DMS153 (cell line): Measurements from ENCODE around the gene DNAL1.

ENCODE experiments used
- DNase-seq: peaks from one replicate; lab custom pipeline; 2025; lab: John Stamatoyannopoulos, UW

The DNAL1 gene

GRCh38 chr14:73724696-73725095, 79.9 kb downstream of the DNAL1 start:
- no peak for DNase-seq

DNA sequence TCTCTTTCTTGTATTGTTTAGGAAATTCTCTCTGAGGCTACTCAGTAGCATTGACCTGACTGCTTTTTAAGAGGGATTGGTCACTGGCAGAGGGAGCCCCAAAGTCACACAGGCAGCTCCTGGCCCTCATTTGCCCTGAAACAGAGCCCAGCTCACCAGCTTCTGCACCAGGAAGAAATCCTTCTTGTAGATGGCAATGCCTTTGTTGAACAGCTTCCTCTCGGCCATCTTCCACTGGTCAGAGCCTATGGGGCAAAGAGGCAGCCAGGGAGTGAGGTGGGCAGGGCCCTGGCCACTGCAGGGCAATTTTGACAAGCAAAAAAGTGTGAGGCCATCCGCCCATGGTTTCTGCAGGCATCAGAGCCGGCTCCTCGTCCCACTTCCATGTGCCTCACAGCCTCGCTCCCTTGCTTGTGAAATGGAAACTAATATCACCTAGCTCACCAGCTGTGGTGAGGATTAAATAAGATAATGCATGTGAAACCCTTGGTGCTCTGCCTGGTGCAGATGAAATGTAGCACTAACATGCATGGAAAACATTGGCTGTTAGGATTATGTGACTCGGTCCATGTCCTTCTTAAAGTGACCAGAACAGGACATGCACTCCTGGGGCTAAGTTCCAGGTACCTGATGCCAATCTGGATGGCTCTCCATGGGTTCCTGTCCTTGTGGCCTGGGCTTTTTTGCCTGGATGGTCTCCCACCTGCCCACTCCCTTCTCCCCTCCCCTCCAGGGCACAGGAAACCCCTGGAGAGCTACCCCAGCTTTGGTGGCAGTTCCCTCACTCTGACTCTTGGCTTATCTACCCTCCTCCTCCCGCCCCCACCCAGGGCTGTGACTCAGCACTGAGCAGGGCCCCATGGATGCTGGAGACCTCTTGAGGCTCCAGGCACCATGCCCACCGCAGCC, 80.6 kb downstream of the DNAL1 start:
- no peak for DNase-seq

GRCh38 chr14:73726025-73726961, 81.5 kb downstream of the DNAL1 start:
- no peak for DNase-seq

DNA sequence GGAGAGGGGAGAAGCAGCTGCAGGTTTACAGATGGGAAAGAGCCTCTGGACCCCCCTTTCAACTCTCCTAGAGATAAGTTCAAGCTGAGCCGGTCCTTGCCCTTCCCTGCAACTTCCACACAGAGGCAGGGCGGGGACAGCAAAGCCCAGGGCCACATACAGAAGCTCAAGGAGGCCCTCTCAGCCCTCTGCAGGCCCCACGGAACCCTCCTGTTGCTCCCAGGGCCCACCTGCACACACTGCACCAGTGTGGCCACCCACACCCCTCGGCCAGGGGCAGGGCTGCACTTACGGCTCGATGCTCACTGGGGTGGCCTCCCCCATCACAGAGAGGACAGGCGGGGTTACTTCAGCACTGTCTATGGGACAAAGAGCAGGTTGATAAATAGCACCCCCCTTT, 82.4 kb downstream of the DNAL1 start:
- DNase-seq = no peak

GRCh38 chr14:73728717-73729330, 84.0 kb downstream of the DNAL1 start:
- peak; percentile 57 for DNase-seq

GRCh38 chr14:73729556-73730265, 84.9 kb downstream of the DNAL1 start:
- no peak for DNase-seq

- no peak for DNase-seq
These were observed 86.3 kb downstream of the DNAL1 start for GRCh38 chr14:73731111-73731510.

- no peak for DNase-seq
These were observed 87.2 kb downstream of the DNAL1 start for GRCh38 chr14:73732006-73732405.

DNA sequence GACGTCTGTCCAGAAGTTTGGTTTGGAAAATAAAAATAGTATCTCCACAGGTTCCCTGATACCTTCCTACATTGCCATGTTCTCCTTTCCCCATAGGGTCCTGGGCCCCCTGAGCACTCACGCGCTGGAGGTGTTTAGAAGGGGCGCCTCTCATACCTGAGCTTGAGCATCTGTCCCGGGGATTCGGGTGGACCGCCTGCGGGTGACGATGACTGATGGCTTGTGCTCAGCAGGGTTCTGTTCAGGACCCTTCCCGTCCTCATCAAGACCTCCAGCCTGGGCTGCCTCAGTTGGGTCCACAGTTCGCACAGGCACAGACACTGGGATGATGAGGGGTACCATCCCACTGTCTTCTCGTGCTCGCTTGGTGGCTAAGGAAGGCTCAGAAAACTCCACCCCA, 92.1 kb downstream of the DNAL1 start:
- DNase-seq = no peak

- DNase-seq = no peak
These were observed 93.9 kb downstream of the DNAL1 start for GRCh38 chr14:73738518-73739173.

DNA sequence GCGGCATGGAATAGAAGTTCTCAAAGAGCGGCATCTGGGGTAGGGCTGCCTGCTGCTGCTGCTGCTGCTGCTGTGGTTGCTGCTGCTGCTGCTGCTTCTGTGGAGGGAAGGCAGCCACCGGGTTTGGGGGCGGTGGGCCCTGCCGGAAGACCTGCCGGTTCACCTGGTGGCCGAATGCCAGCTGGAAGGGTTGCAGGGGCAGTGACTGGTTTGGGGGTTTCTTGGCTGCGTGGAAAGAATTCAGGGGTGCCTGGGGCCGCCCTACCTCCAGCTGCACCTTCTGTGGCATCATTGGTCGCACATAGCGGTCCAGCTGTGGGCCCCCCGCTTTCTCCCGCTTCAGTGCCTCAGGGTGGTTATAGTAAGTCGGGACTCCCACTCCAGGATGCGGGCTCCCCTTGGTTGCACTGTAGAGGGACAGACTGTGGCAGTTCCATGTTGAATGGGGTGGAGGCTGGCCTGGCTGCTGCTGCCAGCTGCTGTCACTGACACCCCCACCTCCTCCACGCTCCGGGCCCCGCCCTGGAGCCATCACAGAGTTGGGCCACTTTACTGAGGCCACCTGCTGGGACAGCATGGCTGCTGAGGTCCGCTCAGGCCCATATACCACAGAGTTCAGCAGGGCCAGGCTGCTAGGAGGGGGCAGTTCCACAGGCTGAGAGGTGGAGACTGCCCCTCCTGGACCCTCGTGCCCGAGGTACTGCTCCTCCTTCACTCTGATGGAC, 94.5 kb downstream of the DNAL1 start:
- DNase-seq = no peak

DNA sequence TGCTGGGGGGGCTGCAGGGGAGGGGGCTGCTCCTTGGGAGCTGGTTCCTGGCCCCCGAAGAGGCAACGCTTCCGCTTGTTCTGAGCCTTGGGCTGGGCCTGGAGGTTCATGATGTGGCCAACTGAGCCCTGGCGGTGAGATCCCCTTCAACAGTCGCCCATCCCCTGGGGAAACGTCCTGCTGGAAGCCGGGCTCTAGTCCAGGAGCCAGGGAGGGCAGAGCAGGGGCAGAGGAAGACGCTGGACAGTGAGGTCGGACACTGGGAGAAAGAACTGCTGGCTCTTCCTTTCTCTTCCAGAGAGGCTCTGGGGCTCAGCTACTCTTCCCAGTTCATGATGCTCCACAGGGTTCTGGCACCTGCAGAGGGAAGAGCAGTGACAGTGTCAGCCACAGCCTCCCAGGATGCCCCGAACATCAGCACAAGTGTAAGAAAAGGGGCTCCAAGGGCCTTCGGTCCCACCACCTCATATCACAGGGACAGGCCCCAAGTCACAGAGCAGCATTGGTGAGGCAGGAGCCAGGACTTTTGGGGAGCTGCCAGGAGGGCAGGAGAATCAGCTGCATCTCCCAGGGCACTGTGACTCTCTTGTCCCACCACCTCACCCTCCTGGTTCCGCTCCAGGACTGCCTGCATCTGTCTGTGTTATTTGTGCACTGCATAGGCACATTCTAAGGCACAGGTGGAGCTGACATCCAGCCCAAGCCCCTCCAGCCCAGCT, 95.3 kb downstream of the DNAL1 start:
- DNase-seq = no peak

DNA sequence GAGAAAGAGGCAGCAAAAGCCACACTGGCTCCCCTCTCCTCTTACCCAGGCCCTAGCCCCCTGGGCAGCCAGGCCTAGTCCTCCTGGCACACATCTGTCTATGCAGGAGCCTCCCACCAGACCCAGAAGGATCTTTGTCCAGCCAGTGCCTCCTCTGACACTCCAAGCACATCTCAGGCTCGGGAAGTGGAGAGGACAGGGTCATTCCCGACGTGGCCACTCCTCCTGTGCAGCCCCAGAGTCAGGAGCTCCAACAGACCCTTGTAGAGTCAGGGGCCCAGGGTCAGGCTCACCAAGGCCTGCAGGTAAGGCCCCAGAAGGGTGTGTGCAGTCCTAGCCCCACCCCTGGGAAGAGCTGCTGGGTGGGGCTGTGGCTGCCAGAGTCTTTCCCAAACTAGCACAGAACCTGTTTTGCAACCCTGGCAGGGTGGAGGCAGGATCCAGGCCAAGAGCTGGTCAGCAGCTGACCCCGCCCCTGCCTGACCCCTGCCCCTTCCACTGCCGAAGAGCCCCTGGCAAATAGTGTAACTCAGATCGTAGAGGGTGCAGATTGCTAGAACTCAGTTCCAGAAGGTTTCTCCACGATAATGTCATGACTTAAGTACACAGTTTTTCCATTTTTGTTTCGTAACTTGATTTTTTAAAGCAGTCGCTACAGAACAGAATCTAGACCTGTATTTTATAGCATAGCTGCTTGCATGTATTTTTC, 96.0 kb downstream of the DNAL1 start:
- DNase-seq = peak; percentile 31

- DNase-seq = peak; percentile 45
These were observed 96.6 kb downstream of the DNAL1 start for GRCh38 chr14:73741386-73741875.

DNA sequence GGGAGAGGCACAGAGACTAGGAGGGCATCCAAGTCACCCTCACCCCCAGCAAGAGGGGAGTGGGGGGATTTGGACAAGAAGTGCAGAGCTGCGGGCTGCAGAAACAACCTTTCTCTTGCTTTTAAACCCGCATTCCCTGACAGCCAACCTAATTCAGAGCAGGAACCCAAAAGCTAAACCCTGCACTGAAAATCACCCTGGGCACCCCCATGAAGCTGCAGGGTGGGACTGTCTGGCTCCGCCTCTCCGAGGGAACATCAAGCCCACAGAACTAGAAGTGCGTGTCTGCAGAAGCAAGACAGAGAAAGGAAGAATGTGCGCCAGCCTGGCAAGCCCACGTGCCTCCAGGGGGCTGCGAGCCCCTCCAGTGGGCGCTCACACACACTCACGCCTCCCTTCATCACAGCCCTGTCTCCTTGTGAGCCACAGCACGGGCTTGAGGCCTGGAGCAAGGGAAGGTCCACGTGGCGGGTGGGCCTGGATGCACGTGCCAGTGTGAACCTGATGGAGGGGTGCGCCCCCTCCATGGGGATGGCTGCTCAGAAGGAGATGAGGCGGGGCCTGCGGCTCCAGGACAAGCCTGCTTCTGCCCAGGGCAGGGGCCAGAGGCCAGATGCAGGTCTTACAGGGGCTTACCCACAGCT, 97.2 kb downstream of the DNAL1 start:
- no peak for DNase-seq

DNA sequence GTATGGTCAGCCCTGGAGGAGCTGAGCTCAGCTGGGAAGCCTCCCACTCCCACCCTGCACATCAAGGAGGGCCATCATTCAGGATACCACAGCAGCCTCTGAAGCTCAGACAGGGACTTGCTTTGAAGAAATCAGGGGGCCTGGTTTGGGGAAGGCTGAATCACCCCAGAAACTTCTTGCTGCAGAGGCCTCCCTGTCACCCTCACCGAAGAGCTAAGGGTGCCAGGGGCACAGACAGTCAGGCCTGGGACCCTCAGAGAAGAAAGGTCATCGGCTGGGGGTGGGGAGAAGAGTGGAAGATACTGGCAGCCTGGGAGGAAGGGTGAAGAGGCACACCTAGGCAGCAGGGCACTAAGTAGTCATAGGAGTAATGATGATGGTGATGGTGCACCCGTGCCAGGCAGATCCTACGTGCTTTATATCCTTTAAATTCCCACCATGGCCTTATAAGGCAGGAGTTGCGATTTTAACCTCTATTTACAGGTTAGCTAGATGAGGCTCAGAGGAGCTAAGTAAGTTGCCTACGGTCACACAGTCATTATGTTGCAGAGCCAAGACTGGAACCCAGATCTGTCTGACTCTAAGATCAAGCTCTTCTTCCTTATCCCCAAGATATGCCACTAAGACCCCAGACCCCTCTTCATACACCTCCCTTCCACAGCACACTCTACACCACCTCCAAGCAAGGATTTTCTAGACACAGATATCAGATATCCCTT, 97.9 kb downstream of the DNAL1 start:
- no peak for DNase-seq

DNA sequence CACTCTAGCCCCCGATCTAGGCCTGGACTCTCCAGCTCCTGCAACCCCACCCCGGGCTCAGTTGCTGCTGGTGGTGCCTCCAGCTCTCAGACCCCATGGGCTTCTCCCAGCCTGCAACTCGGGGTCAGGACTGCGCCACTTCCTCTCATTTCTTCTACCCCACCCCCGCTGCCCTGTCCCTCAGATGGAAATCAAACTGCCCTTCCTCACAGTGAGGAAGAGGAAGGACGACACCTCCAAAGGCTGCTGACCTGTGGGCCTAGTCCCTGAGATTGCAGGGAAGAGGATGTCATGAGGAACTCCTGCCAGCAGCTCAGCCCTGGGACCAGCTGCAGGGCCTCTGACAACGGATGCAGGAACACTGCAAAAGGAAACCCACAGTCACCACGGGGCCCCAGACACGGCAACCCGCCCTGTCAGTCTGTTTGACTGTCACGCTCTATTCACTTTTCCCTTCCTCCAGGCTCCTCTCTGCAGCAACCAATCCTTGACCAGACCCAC, 98.7 kb downstream of the DNAL1 start:
- no peak for DNase-seq
